Transverse colon (tissue), 4 donors: ENCODE measurements around the gene TNXB.
"Not testable (repeated sequence)": the region's sequence is repeated elsewhere in the genome, so short reads cannot be mapped to it uniquely, and the experiment has no call there.

ENCODE experiments used
- POLR2A ChIP-seq: fragments of 450-650 bp; IDR thresholded peaks from one replicate; pipeline ENCODE4 v1.6.1; 2016; ENCODE audit warnings: antibody characterized with exemption, mild to moderate bottlenecking, moderate library complexity
- POLR2AphosphoS5 ChIP-seq, 3 donors: sonication (generic); formaldehyde crosslinking; IDR thresholded peaks; one replicate each; pipeline ENCODE4 v1.6.1; 2016; ENCODE audit warnings: antibody characterized with exemption in 3 of 3
- TF ChIP-seq, protein P1 (sequence below), 5 experiments: fragments of 200-600 bp in 3 of 5; fragments of 450-650 bp in 2 of 5; sonication (generic) in 3 of 5; IDR thresholded peaks; 1 replicate in 2 of 5; 2 replicates in 3 of 5; pipeline ENCODE4 v1.5.1; 2016 to 2017; ENCODE audit warnings: antibody characterized with exemption in 5 of 5, inconsistent platforms in 3 of 5, mild to moderate bottlenecking in 2 of 5, moderate library complexity in 1 of 5

GRCh38 chr6:32068315-32068714, 40.8 kb downstream of the TNXB start:
- TF ChIP-seq, protein P1, sequence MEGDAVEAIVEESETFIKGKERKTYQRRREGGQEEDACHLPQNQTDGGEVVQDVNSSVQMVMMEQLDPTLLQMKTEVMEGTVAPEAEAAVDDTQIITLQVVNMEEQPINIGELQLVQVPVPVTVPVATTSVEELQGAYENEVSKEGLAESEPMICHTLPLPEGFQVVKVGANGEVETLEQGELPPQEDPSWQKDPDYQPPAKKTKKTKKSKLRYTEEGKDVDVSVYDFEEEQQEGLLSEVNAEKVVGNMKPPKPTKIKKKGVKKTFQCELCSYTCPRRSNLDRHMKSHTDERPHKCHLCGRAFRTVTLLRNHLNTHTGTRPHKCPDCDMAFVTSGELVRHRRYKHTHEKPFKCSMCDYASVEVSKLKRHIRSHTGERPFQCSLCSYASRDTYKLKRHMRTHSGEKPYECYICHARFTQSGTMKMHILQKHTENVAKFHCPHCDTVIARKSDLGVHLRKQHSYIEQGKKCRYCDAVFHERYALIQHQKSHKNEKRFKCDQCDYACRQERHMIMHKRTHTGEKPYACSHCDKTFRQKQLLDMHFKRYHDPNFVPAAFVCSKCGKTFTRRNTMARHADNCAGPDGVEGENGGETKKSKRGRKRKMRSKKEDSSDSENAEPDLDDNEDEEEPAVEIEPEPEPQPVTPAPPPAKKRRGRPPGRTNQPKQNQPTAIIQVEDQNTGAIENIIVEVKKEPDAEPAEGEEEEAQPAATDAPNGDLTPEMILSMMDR (IDR thresholded peaks at IDR 0.05) = not testable (repeated sequence)
- not testable (repeated sequence) for TF ChIP-seq POLR2AphosphoS5 (IDR thresholded peaks at IDR 0.05); POLR2A
